ENCODE results near the gene MRAS. TPM values are rescaled to one million over a fixed set of nuclear protein-coding genes. Genes with fewer than 3 reads are reported as not detected.

The MRAS gene
- total and polyA plus RNA-seq, 2 of the 13 experiments (the other 11 are each of a cell fraction or from before 2014, with no cell fraction given) = 8.8 to 36.2 TPM

DNA sequence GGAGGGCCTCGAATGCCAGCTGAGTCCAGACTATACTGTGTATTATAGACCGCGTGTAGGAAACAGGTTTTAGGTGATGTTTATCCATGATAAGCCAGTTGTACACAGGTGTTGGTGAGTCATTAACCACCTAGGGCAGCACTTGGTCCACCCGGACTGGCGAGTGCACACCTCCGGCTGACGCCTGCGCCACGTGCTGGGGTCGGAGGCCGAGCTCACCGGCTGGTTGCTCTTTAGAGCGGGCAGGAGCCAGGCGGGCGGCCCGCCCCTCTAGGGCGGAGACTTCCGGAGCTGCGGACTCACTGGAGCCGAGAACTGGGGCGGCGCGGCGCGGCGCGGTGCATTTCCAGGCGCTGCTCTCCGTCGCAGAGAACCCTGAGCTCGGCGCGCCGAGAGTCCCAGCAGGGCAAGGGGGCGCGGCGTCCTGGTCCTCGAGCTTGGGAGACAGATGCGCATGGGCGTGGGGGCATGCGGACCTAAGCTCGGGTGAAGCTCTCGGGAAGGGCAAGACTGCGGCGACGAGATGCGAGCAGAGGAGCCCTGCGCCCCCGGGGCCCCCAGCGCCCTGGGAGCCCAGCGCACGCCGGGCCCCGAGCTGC is 86.0 kb downstream of the MRAS start, which contains the start of gene ESYT3 (continued):
- TF ChIP-seq, protein P1, sequence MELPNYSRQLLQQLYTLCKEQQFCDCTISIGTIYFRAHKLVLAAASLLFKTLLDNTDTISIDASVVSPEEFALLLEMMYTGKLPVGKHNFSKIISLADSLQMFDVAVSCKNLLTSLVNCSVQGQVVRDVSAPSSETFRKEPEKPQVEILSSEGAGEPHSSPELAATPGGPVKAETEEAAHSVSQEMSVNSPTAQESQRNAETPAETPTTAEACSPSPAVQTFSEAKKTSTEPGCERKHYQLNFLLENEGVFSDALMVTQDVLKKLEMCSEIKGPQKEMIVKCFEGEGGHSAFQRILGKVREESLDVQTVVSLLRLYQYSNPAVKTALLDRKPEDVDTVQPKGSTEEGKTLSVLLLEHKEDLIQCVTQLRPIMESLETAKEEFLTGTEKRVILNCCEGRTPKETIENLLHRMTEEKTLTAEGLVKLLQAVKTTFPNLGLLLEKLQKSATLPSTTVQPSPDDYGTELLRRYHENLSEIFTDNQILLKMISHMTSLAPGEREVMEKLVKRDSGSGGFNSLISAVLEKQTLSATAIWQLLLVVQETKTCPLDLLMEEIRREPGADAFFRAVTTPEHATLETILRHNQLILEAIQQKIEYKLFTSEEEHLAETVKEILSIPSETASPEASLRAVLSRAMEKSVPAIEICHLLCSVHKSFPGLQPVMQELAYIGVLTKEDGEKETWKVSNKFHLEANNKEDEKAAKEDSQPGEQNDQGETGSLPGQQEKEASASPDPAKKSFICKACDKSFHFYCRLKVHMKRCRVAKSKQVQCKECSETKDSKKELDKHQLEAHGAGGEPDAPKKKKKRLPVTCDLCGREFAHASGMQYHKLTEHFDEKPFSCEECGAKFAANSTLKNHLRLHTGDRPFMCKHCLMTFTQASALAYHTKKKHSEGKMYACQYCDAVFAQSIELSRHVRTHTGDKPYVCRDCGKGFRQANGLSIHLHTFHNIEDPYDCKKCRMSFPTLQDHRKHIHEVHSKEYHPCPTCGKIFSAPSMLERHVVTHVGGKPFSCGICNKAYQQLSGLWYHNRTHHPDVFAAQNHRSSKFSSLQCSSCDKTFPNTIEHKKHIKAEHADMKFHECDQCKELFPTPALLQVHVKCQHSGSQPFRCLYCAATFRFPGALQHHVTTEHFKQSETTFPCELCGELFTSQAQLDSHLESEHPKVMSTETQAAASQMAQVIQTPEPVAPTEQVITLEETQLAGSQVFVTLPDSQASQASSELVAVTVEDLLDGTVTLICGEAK (IDR thresholded peaks at IDR 0.05) = no peak
- TF ChIP-seq, protein P1 (CRISPR knock-in tag; IDR thresholded peaks at IDR 0.05) = peak; percentile 81
- TF ChIP-seq ZNF317 (CRISPR knock-in tag; IDR thresholded peaks at IDR 0.05) (peak; percentile 92), FOSL1 (CRISPR knock-in tag; IDR thresholded peaks at IDR 0.05; ENCODE audit: borderline replicate concordance) (peak; percentile 38; the same call in 1 of the 2 replicates), PPARG (CRISPR knock-in tag; conservative IDR thresholded peaks at IDR 0.05) (0 out of 2 replicates have a peak, but pooled peaks have one; percentile 45), HES4 (CRISPR knock-in tag; IDR thresholded peaks at IDR 0.05; ENCODE audit: borderline replicate concordance) (peak; percentile 84), ZNF724P (CRISPR knock-in tag; IDR thresholded peaks at IDR 0.05; ENCODE audit: borderline replicate concordance) (peak; percentile 93; the same call in 1 of the 2 replicates), RFXAP (CRISPR knock-in tag; IDR thresholded peaks at IDR 0.05; ENCODE audit: borderline replicate concordance) (peak; percentile 95), GATAD2A (CRISPR knock-in tag; IDR thresholded peaks at IDR 0.05) (peak; percentile 55), HCFC1 (IDR thresholded peaks at IDR 0.05; ENCODE audit: low read depth, low read length) (no peak), ZNF773 (CRISPR knock-in tag; IDR thresholded peaks at IDR 0.05; ENCODE audit: borderline replicate concordance) (peak; percentile 38; the same call in 1 of the 2 replicates), ZNF12 (CRISPR knock-in tag; IDR thresholded peaks at IDR 0.05) (peak; percentile 70; the same call in 1 of the 2 replicates), POLR2AphosphoS5 (IDR thresholded peaks at IDR 0.05; ENCODE audit: low read depth, low read length) (peak; percentile 38; the same call in 1 of the 2 replicates), SP140L (CRISPR knock-in tag; IDR thresholded peaks at IDR 0.05; ENCODE audit: borderline replicate concordance) (0 out of 2 replicates have a peak, but pooled peaks have one; percentile 64), ZNF572 (CRISPR knock-in tag; IDR thresholded peaks at IDR 0.05) (peak; percentile 21; the same call in 1 of the 2 replicates)
- TF ChIP-seq, protein P2, sequence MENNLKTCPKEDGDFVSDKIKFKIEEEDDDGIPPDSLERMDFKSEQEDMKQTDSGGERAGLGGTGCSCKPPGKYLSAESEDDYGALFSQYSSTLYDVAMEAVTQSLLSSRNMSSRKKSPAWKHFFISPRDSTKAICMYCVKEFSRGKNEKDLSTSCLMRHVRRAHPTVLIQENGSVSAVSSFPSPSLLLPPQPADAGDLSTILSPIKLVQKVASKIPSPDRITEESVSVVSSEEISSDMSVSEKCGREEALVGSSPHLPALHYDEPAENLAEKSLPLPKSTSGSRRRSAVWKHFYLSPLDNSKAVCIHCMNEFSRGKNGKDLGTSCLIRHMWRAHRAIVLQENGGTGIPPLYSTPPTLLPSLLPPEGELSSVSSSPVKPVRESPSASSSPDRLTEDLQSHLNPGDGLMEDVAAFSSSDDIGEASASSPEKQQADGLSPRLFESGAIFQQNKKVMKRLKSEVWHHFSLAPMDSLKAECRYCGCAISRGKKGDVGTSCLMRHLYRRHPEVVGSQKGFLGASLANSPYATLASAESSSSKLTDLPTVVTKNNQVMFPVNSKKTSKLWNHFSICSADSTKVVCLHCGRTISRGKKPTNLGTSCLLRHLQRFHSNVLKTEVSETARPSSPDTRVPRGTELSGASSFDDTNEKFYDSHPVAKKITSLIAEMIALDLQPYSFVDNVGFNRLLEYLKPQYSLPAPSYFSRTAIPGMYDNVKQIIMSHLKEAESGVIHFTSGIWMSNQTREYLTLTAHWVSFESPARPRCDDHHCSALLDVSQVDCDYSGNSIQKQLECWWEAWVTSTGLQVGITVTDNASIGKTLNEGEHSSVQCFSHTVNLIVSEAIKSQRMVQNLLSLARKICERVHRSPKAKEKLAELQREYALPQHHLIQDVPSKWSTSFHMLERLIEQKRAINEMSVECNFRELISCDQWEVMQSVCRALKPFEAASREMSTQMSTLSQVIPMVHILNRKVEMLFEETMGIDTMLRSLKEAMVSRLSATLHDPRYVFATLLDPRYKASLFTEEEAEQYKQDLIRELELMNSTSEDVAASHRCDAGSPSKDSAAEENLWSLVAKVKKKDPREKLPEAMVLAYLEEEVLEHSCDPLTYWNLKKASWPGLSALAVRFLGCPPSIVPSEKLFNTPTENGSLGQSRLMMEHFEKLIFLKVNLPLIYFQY (CRISPR knock-in tag; IDR thresholded peaks at IDR 0.05; ENCODE audit: borderline replicate concordance) = no peak; the same call in 1 of the 2 replicates
